IPS-20b (cell line): ENCODE results near the gene IL1RAPL2.
"Not testable (repeated sequence)": the region's sequence is repeated elsewhere in the genome, so short reads cannot be mapped to it uniquely, and the experiment has no call there.

ENCODE experiments used
- H3K27ac ChIP-seq: one replicate; pipeline ENCODE4 v1.5.1; 2013; ENCODE audit warnings: low read length
- H3K27me3 ChIP-seq: 2 replicates; pipeline ENCODE4 v1.6.1; 2013; ENCODE audit warnings: mild to moderate bottlenecking, low read length, inconsistent platforms; ENCODE audit not compliant: insufficient read depth
- H3K36me3 ChIP-seq: 2 replicates; pipeline ENCODE4 v1.6.1; 2013; ENCODE audit warnings: low read depth, mild to moderate bottlenecking, inconsistent platforms, low read length, moderate library complexity; ENCODE audit not compliant: insufficient read depth
- H3K4me1 ChIP-seq: 2 replicates; pipeline ENCODE4 v1.6.1; 2013; ENCODE audit warnings: mild to moderate bottlenecking, control low read depth, inconsistent platforms, low read length, moderate library complexity; ENCODE audit not compliant: insufficient read depth
- H3K4me3 ChIP-seq: 2 replicates; pipeline ENCODE4 v1.5.1; 2013; ENCODE audit warnings: mild to moderate bottlenecking, low read length, inconsistent platforms
- H3K9ac ChIP-seq: 2 replicates; pipeline ENCODE4 v1.6.1; 2013; ENCODE audit warnings: low read depth, mild to moderate bottlenecking, inconsistent platforms, low read length, moderate library complexity
- H3K9me3 ChIP-seq: 2 replicates; pipeline ENCODE4 v1.6.1; 2013; ENCODE audit warnings: mild to moderate bottlenecking, low read depth, low read length, inconsistent platforms; ENCODE audit not compliant: insufficient read depth

The IL1RAPL2 gene

DNA sequence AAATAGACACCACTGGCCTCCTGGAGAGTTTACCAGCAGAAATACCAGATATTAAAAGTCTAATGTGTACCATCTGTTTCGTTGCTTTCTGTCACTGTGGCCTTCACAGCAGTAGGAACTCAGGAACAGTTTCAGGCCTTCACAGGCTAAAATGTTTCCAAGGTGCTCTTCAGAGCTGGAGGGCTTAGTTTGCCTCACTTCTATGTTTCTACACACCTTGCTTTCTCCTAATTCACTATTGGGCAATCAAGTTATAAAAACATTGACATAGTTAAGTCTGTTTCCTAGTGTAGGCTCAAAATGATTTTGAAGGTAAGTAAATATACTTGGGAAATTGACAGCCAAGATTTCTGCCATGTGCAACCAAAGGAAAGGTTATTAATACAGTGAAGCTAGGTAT is 395.9 kb downstream of the IL1RAPL2 start:
- no peak overlapping the region for H3K27ac ChIP-seq

DNA sequence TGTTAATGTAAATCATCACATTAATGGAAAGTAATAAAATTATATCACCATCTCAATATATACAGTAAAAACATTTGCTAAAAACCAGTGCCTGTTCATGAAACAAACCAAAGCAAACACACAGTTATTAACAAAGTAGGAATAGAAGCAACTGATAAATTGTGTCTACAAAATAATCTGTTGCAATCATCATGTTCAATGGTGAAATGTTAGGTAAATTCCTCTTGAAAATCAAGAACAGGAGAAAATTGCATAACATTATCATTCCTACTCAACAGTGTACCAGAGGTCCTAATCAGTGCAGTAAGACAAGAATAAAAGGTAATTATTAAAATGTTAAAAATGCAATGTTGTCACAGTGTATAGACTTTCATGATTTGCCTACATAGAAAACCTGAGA is 402.2 kb downstream of the IL1RAPL2 start:
- H3K9ac ChIP-seq, result no peak overlapping the region

More for the DNA sequence above, 395.9 kb downstream of the IL1RAPL2 start:
- Histone ChIP-seq H3K4me1 (peaks cover 3% of the 10 kb centered on the region; the same call in 1 of the 2 replicates), H3K4me3 (no peak overlapping the region), H3K9me3 (no peaks in the 10 kb centered on the region), H3K9ac (no peak overlapping the region), H3K36me3 (no peaks in the 10 kb centered on the region), H3K27me3 (no peaks in the 10 kb centered on the region)

DNA sequence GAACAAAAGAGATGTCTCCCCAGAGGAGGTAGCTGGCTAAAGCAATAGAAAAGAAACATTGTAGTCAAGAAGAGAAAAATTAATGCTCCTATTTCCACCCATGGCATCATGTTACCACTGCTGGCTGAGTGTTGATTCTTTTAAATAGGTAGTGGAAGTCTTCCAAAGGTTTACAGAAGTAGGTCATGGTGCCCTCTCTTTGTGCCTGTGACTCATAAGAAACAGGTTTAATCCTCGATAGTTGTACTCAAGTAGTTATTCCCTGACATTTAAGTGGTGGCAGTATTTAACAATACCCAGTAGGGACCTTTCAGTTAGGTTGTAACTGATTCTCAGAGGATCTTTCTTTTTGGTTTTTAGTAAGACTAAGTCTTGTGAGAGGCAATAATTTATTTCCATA is 406.7 kb downstream of the IL1RAPL2 start:
- H3K27ac ChIP-seq, result no peak overlapping the region
- H3K9ac ChIP-seq, result no peak overlapping the region
- H3K27me3 ChIP-seq, result no peaks in the 10 kb centered on the region
- no peak overlapping the region for H3K4me3 ChIP-seq
- H3K9me3 ChIP-seq, result no peaks in the 10 kb centered on the region
- no peaks in the 10 kb centered on the region for H3K4me1 ChIP-seq
- H3K36me3 ChIP-seq, result no peaks in the 10 kb centered on the region

More for the DNA sequence above, 402.2 kb downstream of the IL1RAPL2 start:
- Histone ChIP-seq H3K27me3 (no peaks in the 10 kb centered on the region), H3K4me1 (no peaks in the 10 kb centered on the region), H3K36me3 (no peaks in the 10 kb centered on the region), H3K4me3 (no peak overlapping the region), H3K27ac (no peak overlapping the region), H3K9me3 (no peaks in the 10 kb centered on the region)

DNA sequence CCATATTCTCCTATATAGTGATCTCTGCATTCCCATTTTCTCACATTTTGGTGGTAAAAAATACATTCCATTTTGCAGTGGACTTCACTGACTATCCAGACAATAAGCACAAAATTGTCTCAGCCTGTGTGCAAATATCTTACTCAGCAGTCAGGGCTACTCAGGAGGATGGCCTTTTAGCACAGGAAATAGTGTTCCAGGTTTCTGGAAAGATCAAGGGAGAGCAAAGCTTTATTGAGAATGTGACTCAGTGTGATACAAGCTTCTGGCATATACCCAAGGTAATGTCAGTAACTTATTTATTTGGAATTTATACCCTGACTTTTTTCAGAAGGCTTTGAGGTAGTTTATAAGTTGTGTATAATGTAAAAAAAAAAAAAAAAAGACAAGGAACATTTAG is 421.1 kb downstream of the IL1RAPL2 start:
- Histone ChIP-seq H3K36me3 (no peaks in the 10 kb centered on the region), H3K27ac (no peak overlapping the region), H3K4me1 (no peaks in the 10 kb centered on the region), H3K9me3 (no peaks in the 10 kb centered on the region), H3K27me3 (no peaks in the 10 kb centered on the region), H3K4me3 (no peak overlapping the region), H3K9ac (no peak overlapping the region)

DNA sequence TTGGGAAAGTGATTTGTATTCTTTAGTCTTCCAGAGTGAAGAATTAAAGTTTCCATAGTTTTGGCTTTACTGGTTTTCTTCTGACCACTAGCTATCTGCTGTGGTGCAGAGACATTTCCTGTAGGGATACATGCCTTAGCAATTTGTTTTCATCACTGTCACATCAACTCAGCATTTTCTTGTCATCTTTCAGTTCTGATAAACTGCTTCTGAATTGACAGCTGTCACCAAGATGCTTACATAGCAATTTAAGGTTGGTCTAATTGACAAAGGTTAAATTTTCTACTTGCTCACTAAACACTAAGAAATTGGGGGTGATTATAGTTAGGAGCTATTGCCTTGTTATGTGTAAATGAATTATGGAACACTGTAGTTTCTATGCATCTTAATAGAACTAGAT is 422.0 kb downstream of the IL1RAPL2 start:
- Histone ChIP-seq H3K9ac (no peak overlapping the region), H3K4me1 (no peaks in the 10 kb centered on the region), H3K27me3 (no peaks in the 10 kb centered on the region), H3K4me3 (no peak overlapping the region), H3K9me3 (no peaks in the 10 kb centered on the region), H3K36me3 (no peaks in the 10 kb centered on the region), H3K27ac (no peak overlapping the region)

DNA sequence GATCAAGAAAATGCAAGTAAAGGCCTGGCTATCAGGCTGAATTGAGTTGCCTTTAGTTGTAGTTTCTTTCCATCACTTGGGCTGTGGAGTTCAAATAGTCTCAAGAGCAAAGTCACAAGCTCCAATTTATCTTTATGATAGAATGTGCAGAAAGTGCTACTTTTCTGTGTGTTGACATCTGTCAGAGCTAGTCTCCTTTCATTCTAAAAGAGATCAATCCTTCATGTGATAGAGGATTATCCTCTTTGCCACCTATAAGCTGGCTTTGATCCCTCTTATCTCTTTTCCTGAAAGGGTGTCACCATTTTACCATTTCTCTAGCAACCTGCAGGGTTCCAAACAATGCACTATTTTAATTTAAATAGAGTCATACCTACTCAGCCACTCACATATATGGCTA is 429.5 kb downstream of the IL1RAPL2 start:
- Histone ChIP-seq H3K4me1 (peaks cover 4% of the 10 kb centered on the region; the same call in 1 of the 2 replicates), H3K27ac (no peak overlapping the region), H3K27me3 (peaks cover 4% of the 10 kb centered on the region; the same call in 1 of the 2 replicates), H3K9ac (no peak overlapping the region), H3K36me3 (no peaks in the 10 kb centered on the region), H3K9me3 (no peaks in the 10 kb centered on the region), H3K4me3 (no peak overlapping the region)

DNA sequence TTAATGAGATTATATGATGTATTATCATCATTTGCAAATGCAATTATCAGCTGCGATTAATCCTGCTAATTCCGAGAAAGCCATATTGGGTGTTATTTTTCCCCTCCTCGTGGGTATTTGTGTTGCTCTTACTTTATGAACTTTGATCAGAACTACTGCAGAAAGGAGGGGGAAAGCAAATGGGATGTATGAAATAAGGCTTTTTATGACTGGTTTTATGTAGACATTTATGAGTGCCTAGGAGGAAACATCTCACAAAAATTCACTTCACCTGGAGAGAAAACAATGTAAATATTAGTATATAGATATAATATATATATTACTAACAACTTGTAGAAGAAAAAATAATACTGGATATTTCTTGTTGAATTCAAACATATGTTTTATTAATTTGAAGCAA is 440.1 kb downstream of the IL1RAPL2 start:
- no peaks in the 10 kb centered on the region for H3K27me3 ChIP-seq
- no peaks in the 10 kb centered on the region; the same call in none of the 2 replicates for H3K4me1 ChIP-seq
- no peak overlapping the region for H3K27ac ChIP-seq
- no peaks in the 10 kb centered on the region for H3K9me3 ChIP-seq
- H3K9ac ChIP-seq, result no peak overlapping the region
- no peak overlapping the region for H3K4me3 ChIP-seq
- H3K36me3 ChIP-seq, result no peaks in the 10 kb centered on the region

DNA sequence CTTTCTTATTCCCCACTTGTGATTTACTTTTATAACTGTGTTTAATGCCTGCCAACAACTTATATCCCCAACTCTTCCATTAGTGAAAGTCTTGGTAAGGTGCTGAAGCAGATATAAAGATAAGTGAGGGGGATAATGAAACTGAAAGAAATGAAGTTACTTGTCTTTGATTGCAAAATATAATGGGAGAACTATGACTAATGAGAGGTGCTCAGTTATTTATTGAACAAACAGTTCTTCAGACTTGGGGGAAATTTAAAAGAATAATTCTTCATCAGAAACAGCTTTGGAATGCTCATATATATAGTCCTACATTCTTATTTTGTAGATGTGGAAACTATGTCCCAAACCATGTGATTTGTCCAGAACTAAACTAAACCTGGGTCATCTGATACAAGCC is 441.0 kb downstream of the IL1RAPL2 start:
- Histone ChIP-seq H3K27ac (no peak overlapping the region), H3K36me3 (no peaks in the 10 kb centered on the region), H3K4me1 (no peaks in the 10 kb centered on the region)

DNA sequence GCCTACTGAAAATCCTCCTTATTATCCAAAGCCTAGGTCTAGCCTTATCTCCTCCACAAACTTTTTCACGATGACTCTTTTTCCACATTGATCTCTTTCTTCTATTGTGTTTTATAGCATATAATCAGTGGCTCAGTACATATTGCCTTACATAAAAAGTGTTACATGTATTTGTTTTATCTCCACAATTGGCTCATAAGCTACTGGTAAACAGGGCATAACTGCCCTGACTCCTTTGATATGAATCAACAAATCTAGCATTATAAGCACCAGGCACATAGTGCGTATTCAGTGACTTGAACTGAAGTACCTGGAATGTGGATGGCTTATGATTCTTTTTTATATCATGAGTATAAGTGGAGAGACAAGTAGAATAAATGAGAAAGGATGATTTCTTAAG is 447.7 kb downstream of the IL1RAPL2 start:
- H3K27ac ChIP-seq, result no peak overlapping the region

More for the DNA sequence above, 441.0 kb downstream of the IL1RAPL2 start:
- Histone ChIP-seq H3K9me3 (no peaks in the 10 kb centered on the region), H3K9ac (no peak overlapping the region), H3K4me3 (no peak overlapping the region), H3K27me3 (no peaks in the 10 kb centered on the region)

DNA sequence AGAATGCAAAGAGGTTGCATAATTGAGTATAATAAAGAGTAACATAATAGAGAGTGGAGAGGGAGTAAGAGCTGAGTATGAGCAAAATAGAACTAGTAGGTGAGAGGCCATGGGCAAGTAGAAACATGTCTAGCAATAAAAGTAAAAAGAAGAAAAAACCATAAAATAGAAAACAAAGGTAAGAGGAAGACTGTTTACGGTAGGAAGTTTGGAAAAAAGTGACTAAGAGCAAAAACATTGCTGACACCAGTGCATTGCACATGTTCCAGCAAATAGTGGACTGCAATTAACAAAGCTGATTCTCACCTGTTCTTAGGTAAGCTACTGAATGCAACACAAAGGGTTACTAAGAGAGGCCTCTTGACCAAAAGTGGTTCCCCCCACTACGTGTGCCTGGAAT is 451.6 kb downstream of the IL1RAPL2 start:
- H3K4me3 ChIP-seq, result no peak overlapping the region
- H3K4me1 ChIP-seq, result no peaks in the 10 kb centered on the region
- H3K36me3 ChIP-seq, result no peaks in the 10 kb centered on the region
- H3K27me3 ChIP-seq, result no peaks in the 10 kb centered on the region
- no peaks in the 10 kb centered on the region for H3K9me3 ChIP-seq
- no peak overlapping the region for H3K9ac ChIP-seq
- H3K27ac ChIP-seq, result no peak overlapping the region

More for the DNA sequence above, 447.7 kb downstream of the IL1RAPL2 start:
- no peaks in the 10 kb centered on the region for H3K27me3 ChIP-seq
- H3K36me3 ChIP-seq, result no peaks in the 10 kb centered on the region
- H3K9ac ChIP-seq, result no peak overlapping the region
- no peaks in the 10 kb centered on the region for H3K9me3 ChIP-seq
- H3K4me1 ChIP-seq, result no peaks in the 10 kb centered on the region
- no peak overlapping the region for H3K4me3 ChIP-seq

DNA sequence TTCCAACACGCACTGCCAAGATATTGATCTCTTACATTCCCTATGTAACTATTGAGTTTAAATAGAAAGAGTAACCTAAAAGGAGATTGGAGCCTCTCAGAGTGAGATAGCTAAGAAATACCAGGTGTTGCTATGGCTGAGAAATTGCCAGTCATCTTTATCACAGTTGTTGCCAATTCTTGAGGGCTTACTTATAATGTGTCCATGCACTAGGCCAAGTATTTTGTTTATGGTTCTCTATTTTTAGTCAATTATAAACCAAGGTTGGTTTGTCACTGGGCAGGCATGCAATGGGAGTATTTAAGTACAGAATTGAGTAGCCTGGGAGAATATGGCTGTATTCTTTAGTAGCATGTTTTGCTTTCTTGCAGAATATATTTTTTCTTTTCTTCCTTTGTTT is 452.9 kb downstream of the IL1RAPL2 start:
- Histone ChIP-seq H3K36me3 (no peaks in the 10 kb centered on the region), H3K27me3 (no peaks in the 10 kb centered on the region), H3K27ac (no peak overlapping the region), H3K9ac (no peak overlapping the region), H3K4me1 (no peaks in the 10 kb centered on the region), H3K9me3 (no peaks in the 10 kb centered on the region), H3K4me3 (no peak overlapping the region)

DNA sequence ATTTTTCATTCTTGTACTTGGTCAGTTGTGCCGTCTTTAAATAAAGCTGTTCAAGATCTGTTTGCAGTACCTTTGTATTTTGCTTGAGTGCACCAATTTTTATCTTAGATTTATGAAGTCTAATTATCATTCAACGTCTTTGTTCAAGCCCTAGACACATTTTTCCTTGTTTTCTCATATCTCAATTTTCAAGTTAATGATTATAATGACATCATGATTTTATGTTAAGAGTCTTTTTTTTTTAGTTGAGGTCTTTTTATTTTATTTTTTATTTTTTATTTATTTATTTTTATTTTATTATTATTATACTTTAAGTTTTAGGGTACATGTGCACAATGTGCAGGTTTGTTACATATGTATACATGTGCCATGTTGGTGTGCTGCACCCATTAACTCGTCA is 463.0 kb downstream of the IL1RAPL2 start:
- not testable (repeated sequence) for H3K27me3 ChIP-seq, H3K4me1 ChIP-seq, H3K9me3 ChIP-seq, H3K4me3 ChIP-seq, H3K9ac ChIP-seq, H3K27ac ChIP-seq, H3K36me3 ChIP-seq
